ENCODE results near the gene SGCE. TPM values are rescaled to one million over a fixed set of nuclear protein-coding genes. Genes with fewer than 3 reads are reported as not detected.

The SGCE gene
- total RNA-seq, 1 donor from 2014 or later, result 84.0 TPM

- intact Hi-C loops (cut with DNase I), result no loop called here
- H3K27me3 ChIP-seq, result no peaks in the 10 kb centered on the region
- H3K4me3 ChIP-seq, result no peak overlapping the region
- no peaks in the 10 kb centered on the region for H3K36me3 ChIP-seq
- no peak overlapping the region for H3K27ac ChIP-seq
- no peaks in the 10 kb centered on the region for H3K9me3 ChIP-seq
- DNase-seq (ENCODE audit: extremely low spot score in 2 of 2), result no peak
- TF ChIP-seq POLR2A (IDR thresholded peaks at IDR 0.05) (no peak), POLR2AphosphoS5 (IDR thresholded peaks at IDR 0.05; ENCODE audit: insufficient read depth in 1 of 2, low read depth in 1 of 2) (no peak), CTCF (IDR thresholded peaks at IDR 0.05) (no peak)
- H3K4me1 ChIP-seq, result no peaks in the 10 kb centered on the region
These were observed 22.2 kb downstream of the SGCE start for GRCh38 chr7:94633687-94634086.

GRCh38 chr7:94633014-94633341, 23.0 kb downstream of the SGCE start:
- H3K9me3 ChIP-seq, result no peaks in the 10 kb centered on the region
- DNase-seq (ENCODE audit: extremely low spot score in 2 of 2), result no peak
- TF ChIP-seq CTCF (IDR thresholded peaks at IDR 0.05) (no peak), POLR2A (IDR thresholded peaks at IDR 0.05) (no peak), POLR2AphosphoS5 (IDR thresholded peaks at IDR 0.05; ENCODE audit: insufficient read depth in 1 of 2, low read depth in 1 of 2) (no peak)
- H3K27me3 ChIP-seq, result no peaks in the 10 kb centered on the region
- no peaks in the 10 kb centered on the region for H3K36me3 ChIP-seq
- no peak overlapping the region for H3K4me3 ChIP-seq
- H3K27ac ChIP-seq, result no peak overlapping the region
- no peaks in the 10 kb centered on the region for H3K4me1 ChIP-seq
- intact Hi-C loops (cut with DNase I), result no loop called here

- TF ChIP-seq CTCF (IDR thresholded peaks at IDR 0.05) (no peak), POLR2AphosphoS5 (IDR thresholded peaks at IDR 0.05; ENCODE audit: insufficient read depth in 1 of 2, low read depth in 1 of 2) (no peak), POLR2A (IDR thresholded peaks at IDR 0.05) (no peak)
- intact Hi-C loops (cut with DNase I), result no loop called here
- H3K36me3 ChIP-seq, result no peaks in the 10 kb centered on the region
These were observed 23.5 kb downstream of the SGCE start for GRCh38 chr7:94632338-94633013.

GRCh38 chr7:94630855-94631254, 25.1 kb downstream of the SGCE start:
- H3K27ac ChIP-seq, result no peak overlapping the region
- H3K9me3 ChIP-seq, result no peaks in the 10 kb centered on the region
- no peak overlapping the region for H3K4me3 ChIP-seq
- TF ChIP-seq CTCF (IDR thresholded peaks at IDR 0.05), result no peak
- TF ChIP-seq POLR2AphosphoS5 (IDR thresholded peaks at IDR 0.05; ENCODE audit: insufficient read depth in 1 of 2, low read depth in 1 of 2), result no peak
- TF ChIP-seq POLR2A (IDR thresholded peaks at IDR 0.05), result no peak
- intact Hi-C loops (cut with DNase I), result no loop called here
- no peak for DNase-seq (ENCODE audit: extremely low spot score in 2 of 2)
- no peaks in the 10 kb centered on the region for H3K27me3 ChIP-seq
- H3K36me3 ChIP-seq, result no peaks in the 10 kb centered on the region
- H3K4me1 ChIP-seq, result no peaks in the 10 kb centered on the region

More at GRCh38 chr7:94632338-94633013, 23.5 kb downstream of the SGCE start:
- no peak for DNase-seq (ENCODE audit: extremely low spot score in 2 of 2)
- H3K4me3 ChIP-seq, result no peak overlapping the region
- no peak overlapping the region for H3K27ac ChIP-seq
- no peaks in the 10 kb centered on the region for H3K9me3 ChIP-seq
- no peaks in the 10 kb centered on the region for H3K4me1 ChIP-seq
- H3K27me3 ChIP-seq, result no peaks in the 10 kb centered on the region

- Histone ChIP-seq H3K27ac (no peak overlapping the region), H3K9me3 (no peaks in the 10 kb centered on the region), H3K4me1 (peaks cover 11% of the 10 kb centered on the region), H3K36me3 (no peaks in the 10 kb centered on the region), H3K4me3 (no peak overlapping the region), H3K27me3 (no peaks in the 10 kb centered on the region)
- TF ChIP-seq POLR2AphosphoS5 (IDR thresholded peaks at IDR 0.05; ENCODE audit: insufficient read depth in 1 of 2, low read depth in 1 of 2), result no peak
- no peak for TF ChIP-seq POLR2A (IDR thresholded peaks at IDR 0.05)
- no peak for TF ChIP-seq CTCF (IDR thresholded peaks at IDR 0.05)
- intact Hi-C loops (cut with DNase I), result no loop called here
- DNase-seq (ENCODE audit: extremely low spot score in 2 of 2), result no peak
These were observed 32.1 kb downstream of the SGCE start for GRCh38 chr7:94623820-94624219.

Measured in vagina (tissue), 2 donors.